ENCODE data around the gene ZMIZ1. TPM values are rescaled to one million over a fixed set of nuclear protein-coding genes. Genes with fewer than 3 reads are reported as not detected.

The ZMIZ1 gene
- total RNA-seq, 6 experiments from 2014 or later = 38.6 to 60.3 (median 51.2) TPM

DNA sequence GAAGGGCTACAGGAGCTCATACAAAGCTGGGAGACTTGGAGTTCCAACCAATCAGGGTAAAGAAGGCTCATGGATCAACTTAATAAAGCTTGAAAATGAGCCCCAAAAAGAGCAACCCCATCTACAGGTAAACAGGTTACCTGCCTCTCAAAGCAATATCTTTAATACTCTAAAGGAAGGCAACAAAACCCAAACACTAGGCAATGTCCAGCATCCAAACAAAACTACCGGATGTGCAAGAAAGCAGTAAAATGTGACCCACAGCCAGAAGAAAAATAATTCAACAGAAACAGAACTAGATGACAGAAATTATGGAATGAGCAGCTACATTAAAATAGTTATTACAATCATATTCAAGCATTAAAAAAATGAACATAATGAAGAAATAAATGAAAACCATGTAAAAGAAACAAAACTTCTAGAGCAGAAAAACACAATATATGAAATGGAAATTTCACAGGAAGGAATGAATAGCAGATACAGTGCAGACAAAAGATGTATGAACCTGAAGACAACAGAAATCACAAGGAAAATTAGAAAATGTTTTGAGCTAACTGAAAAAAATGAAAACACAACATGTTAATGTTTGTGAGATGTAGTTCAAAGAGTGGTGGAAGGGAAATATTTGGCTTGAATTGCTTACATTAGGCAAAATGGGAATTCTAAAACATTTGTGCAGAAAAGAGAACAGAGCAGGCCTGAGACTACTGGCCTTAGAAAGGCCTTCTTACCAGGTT lies 30.5 kb upstream of the ZMIZ1 start:
- Mint-ChIP-seq H3K27me3 (ENCODE audit: insufficient read depth) (peaks cover 36% of the 10 kb centered on the region), H3K4me3 (no peak overlapping the region), H3K36me3 (ENCODE audit: low read depth) (no peaks in the 10 kb centered on the region), H3K9me3 (no peaks in the 10 kb centered on the region), H3K27ac (no peak overlapping the region), H3K4me1 (ENCODE audit: low read depth) (no peaks in the 10 kb centered on the region)
- TF ChIP-seq, protein P1, sequence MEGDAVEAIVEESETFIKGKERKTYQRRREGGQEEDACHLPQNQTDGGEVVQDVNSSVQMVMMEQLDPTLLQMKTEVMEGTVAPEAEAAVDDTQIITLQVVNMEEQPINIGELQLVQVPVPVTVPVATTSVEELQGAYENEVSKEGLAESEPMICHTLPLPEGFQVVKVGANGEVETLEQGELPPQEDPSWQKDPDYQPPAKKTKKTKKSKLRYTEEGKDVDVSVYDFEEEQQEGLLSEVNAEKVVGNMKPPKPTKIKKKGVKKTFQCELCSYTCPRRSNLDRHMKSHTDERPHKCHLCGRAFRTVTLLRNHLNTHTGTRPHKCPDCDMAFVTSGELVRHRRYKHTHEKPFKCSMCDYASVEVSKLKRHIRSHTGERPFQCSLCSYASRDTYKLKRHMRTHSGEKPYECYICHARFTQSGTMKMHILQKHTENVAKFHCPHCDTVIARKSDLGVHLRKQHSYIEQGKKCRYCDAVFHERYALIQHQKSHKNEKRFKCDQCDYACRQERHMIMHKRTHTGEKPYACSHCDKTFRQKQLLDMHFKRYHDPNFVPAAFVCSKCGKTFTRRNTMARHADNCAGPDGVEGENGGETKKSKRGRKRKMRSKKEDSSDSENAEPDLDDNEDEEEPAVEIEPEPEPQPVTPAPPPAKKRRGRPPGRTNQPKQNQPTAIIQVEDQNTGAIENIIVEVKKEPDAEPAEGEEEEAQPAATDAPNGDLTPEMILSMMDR (IDR thresholded peaks at IDR 0.05) = no peak
- no peak for DNase-seq

DNA sequence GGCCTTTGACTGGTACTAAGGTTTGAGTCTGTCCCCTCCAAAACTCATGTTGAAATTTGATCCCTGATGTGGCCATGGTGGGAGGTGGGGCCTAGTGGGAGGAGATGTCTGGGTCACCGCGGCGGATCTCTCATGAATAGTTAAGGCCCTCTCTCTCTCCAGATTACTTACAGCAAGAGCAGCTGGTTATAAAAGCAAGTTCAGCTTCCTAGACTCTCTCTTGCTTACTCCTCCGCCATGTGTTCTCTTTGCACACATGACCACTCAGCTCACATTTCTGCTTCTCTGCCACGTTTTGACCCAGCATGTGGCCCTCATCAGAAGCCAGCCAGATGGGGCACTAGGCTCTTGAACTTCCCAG lies 29.9 kb upstream of the ZMIZ1 start:
- H3K27me3 Mint-ChIP-seq (ENCODE audit: insufficient read depth) = peaks cover 40% of the 10 kb centered on the region
- DNase-seq = no peak
- no peak overlapping the region for H3K4me3 Mint-ChIP-seq
- H3K9me3 Mint-ChIP-seq = no peaks in the 10 kb centered on the region
- no peaks in the 10 kb centered on the region for H3K36me3 Mint-ChIP-seq (ENCODE audit: low read depth)
- TF ChIP-seq, protein P1 (IDR thresholded peaks at IDR 0.05) = no peak
- no peaks in the 10 kb centered on the region for H3K4me1 Mint-ChIP-seq (ENCODE audit: low read depth)
- no peak overlapping the region for H3K27ac Mint-ChIP-seq

DNA sequence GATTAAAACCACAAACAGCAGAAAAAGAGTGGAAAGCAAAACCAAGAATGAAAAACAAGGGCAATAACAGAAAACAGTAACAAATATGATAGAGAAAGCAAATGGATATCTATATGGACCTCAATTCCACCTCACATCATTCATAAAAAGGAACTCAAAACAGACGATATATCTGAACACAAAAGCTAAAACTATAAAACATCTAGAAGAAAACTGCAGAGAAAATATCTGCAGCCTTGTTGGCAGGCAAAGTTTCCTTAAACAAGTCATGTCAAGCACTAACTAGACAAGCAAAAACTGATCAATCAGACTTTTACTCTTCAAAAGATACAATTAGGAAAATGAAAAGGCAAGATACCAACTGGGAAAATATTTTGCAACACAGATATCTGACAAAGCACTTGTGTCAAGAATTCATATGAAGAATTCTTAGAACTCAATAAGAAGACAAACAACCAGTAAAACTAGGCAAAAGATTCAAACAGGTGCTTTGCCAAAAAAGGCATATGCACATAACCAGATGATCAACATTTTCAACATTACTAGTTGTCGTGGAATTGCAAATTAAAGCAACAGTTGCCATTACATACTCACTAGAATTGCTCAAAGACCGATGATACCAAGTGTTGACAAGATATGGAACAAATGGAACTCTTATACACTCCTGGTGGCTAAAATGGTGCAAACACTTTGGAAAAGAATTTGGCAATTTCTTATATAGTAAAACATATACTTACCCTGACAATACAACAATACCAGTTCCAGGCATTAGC lies 25.9 kb upstream of the ZMIZ1 start:
- no peaks in the 10 kb centered on the region for H3K9me3 Mint-ChIP-seq
- no peak overlapping the region for H3K27ac Mint-ChIP-seq
- peaks cover 32% of the 10 kb centered on the region for H3K27me3 Mint-ChIP-seq (ENCODE audit: insufficient read depth)
- TF ChIP-seq, protein P1 (IDR thresholded peaks at IDR 0.05) = no peak
- no peak overlapping the region for H3K4me3 Mint-ChIP-seq
- no peaks in the 10 kb centered on the region for H3K4me1 Mint-ChIP-seq (ENCODE audit: low read depth)
- no peak for DNase-seq
- H3K36me3 Mint-ChIP-seq (ENCODE audit: low read depth) = no peaks in the 10 kb centered on the region

DNA sequence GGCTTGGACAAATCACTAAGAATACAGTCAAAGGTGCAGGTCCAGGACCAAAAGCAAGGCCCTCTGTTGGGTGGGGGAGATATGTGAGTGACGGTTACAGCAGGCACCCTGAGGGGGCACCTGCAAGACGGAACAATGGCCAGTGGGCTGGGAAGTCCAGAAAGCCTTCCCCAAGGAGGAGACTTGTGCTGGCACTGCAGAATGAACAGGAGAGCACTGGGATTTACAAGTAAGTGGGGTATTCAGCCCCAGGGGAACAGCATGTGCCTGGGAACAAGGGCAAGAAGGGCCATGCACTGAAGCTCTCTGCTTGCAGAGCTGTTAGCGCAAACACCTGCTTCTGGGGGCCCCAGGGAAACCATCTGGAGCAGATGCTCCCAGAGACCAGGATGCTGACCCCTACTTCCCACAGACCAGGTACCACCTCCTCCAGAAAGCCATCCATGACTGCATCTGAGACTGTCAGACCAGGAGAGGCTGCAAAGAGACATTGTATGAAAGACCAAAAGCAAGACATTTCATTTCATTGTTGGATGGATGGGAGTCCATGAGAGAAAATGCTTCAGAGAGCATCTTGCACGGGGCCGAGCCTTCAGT lies 24.6 kb upstream of the ZMIZ1 start:
- H3K36me3 Mint-ChIP-seq (ENCODE audit: low read depth) = no peaks in the 10 kb centered on the region
- no peak for DNase-seq
- H3K27ac Mint-ChIP-seq = no peak overlapping the region
- H3K27me3 Mint-ChIP-seq (ENCODE audit: insufficient read depth) = peaks cover 30% of the 10 kb centered on the region
- no peak overlapping the region for H3K4me3 Mint-ChIP-seq
- no peaks in the 10 kb centered on the region for H3K9me3 Mint-ChIP-seq
- H3K4me1 Mint-ChIP-seq (ENCODE audit: low read depth) = no peaks in the 10 kb centered on the region
- TF ChIP-seq, protein P1 (IDR thresholded peaks at IDR 0.05) = no peak

DNA sequence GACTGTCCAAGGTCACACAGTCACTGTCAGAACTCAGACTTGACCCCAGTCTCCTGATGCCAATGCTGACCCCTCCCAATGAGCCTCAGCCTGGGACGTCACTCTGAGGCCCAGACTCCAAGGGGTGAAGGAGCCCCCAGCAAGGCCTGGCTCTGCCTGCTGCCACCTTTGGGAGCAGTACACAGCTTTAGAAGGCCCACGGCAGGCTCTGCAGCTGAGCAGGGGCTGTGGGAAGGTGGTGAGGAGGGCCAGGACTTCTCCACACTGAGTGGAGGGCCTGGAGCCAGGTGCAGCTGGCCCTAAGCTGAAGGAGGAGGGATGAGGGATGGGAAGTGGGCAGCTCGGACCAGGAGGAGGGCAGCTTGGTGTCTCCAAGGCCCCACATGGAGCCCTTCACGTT lies 23.9 kb upstream of the ZMIZ1 start:
- TF ChIP-seq, protein P1 (IDR thresholded peaks at IDR 0.05) = no peak
- Mint-ChIP-seq H3K4me1 (ENCODE audit: low read depth) (peaks cover under 1% of the 10 kb centered on the region; the same call in 1 of the 2 replicates), H3K9me3 (no peaks in the 10 kb centered on the region), H3K27ac (no peak overlapping the region), H3K27me3 (ENCODE audit: insufficient read depth) (peaks cover 25% of the 10 kb centered on the region), H3K4me3 (no peak overlapping the region), H3K36me3 (ENCODE audit: low read depth) (no peaks in the 10 kb centered on the region)
- DNase-seq = no peak

Data from HFFc6 (cell line).